ENCODE data around the gene MYO5C.

The MYO5C gene

GRCh38 chr15:52233405-52233804 lies 62.2 kb downstream of the MYO5C start:
- in situ Hi-C loops (cut with MboI; ENCODE audit: low pct_unique_long_range_greater_than_20kb, low sequenced_read_pairs, unreplicated experiment), result no loop called here
- no peak for TF ChIP-seq CTCF (IDR thresholded peaks at IDR 0.05; ENCODE audit: extremely low read depth, insufficient read depth, missing control alignments)
- no peak for DNase-seq (ENCODE audit: low spot score)

GRCh38 chr15:52232327-52232726 lies 63.3 kb downstream of the MYO5C start:
- no peak for TF ChIP-seq CTCF (IDR thresholded peaks at IDR 0.05; ENCODE audit: extremely low read depth, insufficient read depth, missing control alignments)
- in situ Hi-C loops (cut with MboI; ENCODE audit: low pct_unique_long_range_greater_than_20kb, low sequenced_read_pairs, unreplicated experiment), result no loop called here
- peak; percentile 54 for DNase-seq (ENCODE audit: low spot score)

GRCh38 chr15:52230073-52230472 lies 65.5 kb downstream of the MYO5C start:
- in situ Hi-C loops (cut with MboI; ENCODE audit: low pct_unique_long_range_greater_than_20kb, low sequenced_read_pairs, unreplicated experiment), result no loop called here
- no peak for TF ChIP-seq CTCF (IDR thresholded peaks at IDR 0.05; ENCODE audit: extremely low read depth, insufficient read depth, missing control alignments)

GRCh38 chr15:52228921-52229320 lies 66.7 kb downstream of the MYO5C start:
- in situ Hi-C loops (cut with MboI; ENCODE audit: low pct_unique_long_range_greater_than_20kb, low sequenced_read_pairs, unreplicated experiment), result no loop called here
- no peak for DNase-seq (ENCODE audit: low spot score)

More at GRCh38 chr15:52230073-52230472, 65.5 kb downstream of the MYO5C start:
- no peak for DNase-seq (ENCODE audit: low spot score)

GRCh38 chr15:52227456-52227855 lies 68.1 kb downstream of the MYO5C start:
- TF ChIP-seq CTCF (IDR thresholded peaks at IDR 0.05; ENCODE audit: extremely low read depth, insufficient read depth, missing control alignments), result peak; percentile 91
- in situ Hi-C loops (cut with MboI; ENCODE audit: low pct_unique_long_range_greater_than_20kb, low sequenced_read_pairs, unreplicated experiment), result no loop called here
- peak; percentile 80 for DNase-seq (ENCODE audit: low spot score)

More at GRCh38 chr15:52228921-52229320, 66.7 kb downstream of the MYO5C start:
- TF ChIP-seq CTCF (IDR thresholded peaks at IDR 0.05; ENCODE audit: extremely low read depth, insufficient read depth, missing control alignments), result no peak

DNA sequence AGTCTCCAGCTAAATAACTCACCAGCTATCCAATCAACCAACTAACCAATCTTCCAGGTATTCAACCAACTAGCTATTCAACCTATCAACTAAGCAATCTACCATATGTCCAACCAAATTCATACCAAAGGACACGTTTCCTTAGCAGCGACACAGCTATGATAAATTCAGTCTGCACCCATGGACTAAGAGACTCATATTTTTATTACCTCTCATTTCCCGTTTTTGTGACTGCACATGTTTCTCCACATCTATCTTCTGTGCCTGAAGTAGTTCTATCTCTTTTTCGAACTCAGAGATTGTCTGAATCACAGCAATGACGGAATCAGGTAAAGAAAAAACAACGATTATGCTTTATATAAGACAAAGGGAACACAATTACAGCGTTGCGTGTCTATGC lies 70.4 kb downstream of the MYO5C start:
- in situ Hi-C loops (cut with MboI; ENCODE audit: low pct_unique_long_range_greater_than_20kb, low sequenced_read_pairs, unreplicated experiment), result no loop called here
- TF ChIP-seq CTCF (IDR thresholded peaks at IDR 0.05; ENCODE audit: extremely low read depth, insufficient read depth, missing control alignments), result no peak
- DNase-seq (ENCODE audit: low spot score), result no peak

GRCh38 chr15:52224211-52224610 lies 71.4 kb downstream of the MYO5C start:
- TF ChIP-seq CTCF (IDR thresholded peaks at IDR 0.05; ENCODE audit: extremely low read depth, insufficient read depth, missing control alignments), result no peak
- DNase-seq (ENCODE audit: low spot score), result no peak
- in situ Hi-C loops (cut with MboI; ENCODE audit: low pct_unique_long_range_greater_than_20kb, low sequenced_read_pairs, unreplicated experiment), result no loop called here

Measured in GM13977 (cell line).